CD4-positive, alpha-beta T cell treated with Interleukin-4 for 4 hours (primary cell): ENCODE results near the gene MAPK10.
"Not testable (repeated sequence)": the region's sequence is repeated elsewhere in the genome, so short reads cannot be mapped to it uniquely, and the experiment has no call there.

Experiments used
- DNase-seq: peaks from one replicate; pipeline ENCODE4 v3.0.0-alpha.2; 2020

MAPK10 gene

DNA sequence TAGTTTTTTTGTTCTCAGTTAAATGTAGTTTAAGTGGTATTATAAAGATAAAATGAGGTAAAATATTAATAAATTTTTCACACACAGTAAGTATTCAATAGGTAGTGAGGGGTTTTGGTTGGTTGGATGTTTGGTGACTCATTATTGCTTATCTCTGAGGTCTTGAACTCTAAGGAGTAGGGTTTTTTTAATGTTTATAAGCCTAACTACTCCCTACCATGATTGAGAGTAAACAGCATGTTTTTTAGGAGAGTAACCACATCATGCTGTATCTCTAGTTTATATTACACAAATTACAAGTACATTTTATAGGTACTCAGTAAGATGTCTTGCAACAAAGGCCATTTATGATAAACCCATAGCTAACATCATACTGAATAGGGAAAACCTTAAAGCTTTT is 181.6 kb downstream of the MAPK10 start:
- DNase-seq, result no peak

DNA sequence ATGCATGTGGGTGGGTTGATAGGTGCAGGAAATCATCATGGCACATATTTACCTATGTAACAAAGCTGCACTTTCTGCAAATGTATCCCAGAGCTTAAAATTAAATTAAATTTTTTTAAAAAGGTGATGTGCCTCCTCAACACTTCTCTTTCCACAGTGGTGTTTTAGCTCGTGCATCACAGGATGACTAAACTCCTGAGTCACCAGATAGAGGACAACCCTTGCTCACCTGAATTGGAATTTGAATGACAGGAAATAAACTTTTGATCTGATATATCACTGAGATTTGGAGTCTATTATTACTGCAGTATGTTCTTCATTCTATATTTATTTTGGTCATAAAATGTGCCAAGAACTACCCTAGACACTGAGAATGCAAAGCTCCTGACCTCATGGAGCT is 185.3 kb downstream of the MAPK10 start:
- DNase-seq, result no peak

DNA sequence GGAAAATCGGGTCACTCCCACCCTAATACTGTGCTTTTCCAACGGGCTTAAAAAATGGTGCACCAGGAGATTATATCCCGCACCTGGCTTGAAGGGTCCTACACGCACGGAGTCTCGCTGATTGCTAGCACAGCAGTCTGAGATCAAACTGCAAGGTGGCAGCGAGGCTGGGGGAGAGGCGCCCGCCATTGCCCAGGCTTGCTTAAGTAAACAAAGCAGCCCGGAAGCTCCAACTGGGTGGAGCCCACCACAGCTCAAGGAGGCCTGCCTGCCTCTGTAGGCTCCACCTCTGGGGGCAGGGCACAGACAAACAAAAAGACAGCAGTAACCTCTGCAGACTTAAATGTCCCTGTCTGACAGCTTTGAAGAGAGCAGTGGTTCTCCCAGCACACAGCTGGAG is 191.5 kb downstream of the MAPK10 start:
- DNase-seq, result not testable (repeated sequence)

DNA sequence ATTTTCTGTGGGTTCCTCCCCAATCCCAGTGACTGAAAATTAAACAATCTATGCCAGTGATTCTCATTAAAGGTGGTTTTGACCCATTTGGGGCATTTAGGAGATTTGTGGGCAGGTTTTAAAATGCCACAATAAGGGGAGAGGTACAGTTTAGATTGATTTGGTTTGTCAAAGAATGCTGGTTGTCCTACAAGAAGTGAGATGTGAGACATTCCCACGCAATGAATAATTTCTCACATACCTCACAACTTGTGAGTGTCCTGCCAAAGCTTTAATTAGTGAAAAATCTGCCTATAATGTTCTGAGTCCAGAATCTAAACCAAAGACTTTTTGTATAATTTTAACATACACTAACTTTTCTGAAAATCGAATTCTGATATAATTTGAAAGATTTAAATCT is 199.4 kb downstream of the MAPK10 start:
- DNase-seq, result no peak

DNA sequence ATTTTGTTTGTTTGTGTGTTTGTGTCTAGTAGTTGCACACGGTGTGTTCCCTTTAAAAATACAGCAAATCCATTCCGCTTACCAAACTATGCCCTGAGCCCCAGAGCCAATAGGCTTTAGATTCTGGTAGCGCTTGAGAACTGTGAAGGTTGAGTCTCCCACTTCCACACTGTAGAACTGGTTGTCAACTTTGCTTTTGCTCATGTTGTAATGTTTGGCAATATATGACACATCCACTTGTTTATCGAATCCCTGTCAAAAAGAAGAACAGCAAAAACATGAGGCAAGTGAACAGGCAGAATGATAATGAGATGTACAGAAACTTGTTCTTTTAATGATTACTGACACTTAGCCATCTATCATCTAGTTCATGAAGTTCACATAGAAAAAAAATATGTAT is 200.6 kb downstream of the MAPK10 start:
- DNase-seq, result no peak

DNA sequence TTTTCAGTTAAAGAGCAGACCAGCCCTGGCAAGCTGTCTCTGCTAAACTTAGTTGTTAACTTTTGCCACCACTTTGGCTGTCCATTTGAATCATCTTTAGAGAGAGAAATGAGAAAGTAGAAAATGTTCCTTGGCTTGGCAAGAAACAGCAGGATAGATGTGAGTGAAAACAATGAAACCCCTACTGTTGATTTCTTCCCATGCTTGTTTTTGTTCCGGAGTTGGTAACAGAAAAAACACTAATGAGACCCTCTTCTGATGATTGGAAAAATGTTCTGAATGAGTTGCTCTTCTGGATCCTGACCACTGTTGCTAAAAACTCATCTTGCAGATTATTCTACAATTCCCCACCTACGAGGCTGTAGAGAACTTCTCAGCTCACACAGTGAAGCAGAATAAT is 203.3 kb downstream of the MAPK10 start:
- no peak for DNase-seq

DNA sequence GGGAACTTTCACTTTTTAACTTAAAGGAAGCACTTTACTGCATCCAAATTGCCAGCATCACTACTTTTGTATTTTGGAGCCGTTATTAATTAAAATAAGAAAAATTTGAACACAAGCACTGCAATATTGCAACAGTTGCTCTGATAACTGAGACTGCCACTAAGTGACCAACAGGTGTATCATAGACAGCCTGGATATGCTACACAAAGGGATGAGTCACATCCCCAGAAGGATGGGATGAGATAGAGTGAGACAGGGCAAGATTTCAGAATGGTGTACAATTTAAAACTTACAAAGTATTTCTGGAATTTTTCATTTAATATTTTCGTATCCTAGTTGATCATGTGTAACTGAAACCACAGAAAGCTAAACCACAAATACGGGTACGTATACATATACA is 204.1 kb downstream of the MAPK10 start:
- DNase-seq, result no peak

DNA sequence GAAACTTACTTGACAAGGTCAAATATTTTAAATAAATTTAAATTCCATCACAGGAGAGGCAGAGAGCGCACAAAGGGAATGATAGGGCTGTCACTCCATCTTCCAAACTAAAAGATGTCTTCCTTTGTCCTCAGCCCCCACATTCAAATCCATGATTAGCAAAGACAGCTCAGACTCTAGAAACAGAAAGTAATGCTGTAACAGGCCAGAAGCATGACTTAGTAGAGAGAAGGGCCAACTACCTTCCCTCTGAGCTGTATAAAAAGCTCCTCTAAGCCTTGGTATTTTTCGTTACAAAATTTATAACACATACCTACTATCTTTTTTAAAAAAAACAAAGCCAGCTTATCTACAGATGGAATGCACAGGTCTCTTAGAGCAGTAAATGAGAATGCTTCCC is 207.4 kb downstream of the MAPK10 start:
- DNase-seq, result no peak

DNA sequence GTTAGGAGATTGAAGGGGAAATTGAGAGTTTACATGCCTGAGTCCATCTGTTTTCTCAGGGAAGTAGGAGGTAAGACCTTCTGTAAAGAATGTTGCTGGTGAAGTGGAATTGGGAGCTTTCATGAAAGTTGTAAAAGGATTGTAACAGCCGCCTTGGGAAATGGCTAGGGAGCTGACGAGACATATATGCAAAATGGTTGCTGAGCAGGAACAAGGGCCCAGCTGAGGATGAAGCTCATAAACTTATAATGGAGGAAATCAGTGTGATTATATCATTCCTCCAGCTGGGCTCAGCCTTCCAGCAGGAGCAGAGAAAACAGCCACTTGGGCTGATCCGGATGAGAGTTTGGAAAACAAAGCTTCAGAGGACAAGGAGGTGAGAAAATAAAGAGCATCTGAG is 208.7 kb downstream of the MAPK10 start:
- no peak for DNase-seq

DNA sequence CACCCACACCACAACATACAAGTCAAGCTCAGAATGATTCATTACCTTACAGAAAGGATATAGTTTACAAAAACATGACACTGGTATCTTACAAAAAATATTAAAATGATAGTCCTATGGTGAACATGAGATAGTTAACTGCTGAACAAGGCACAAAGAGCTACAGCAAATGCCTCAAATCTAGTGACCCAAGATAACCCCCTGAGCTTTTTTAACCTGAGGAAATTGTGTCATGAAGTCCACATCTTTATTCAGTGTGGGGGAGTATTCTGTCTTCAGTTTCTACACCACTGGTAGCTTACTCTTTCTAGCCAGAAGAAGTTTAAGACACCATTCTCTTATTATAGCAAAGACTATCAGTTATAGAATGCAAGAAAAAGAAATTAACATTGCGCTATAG is 218.7 kb downstream of the MAPK10 start:
- no peak for DNase-seq

DNA sequence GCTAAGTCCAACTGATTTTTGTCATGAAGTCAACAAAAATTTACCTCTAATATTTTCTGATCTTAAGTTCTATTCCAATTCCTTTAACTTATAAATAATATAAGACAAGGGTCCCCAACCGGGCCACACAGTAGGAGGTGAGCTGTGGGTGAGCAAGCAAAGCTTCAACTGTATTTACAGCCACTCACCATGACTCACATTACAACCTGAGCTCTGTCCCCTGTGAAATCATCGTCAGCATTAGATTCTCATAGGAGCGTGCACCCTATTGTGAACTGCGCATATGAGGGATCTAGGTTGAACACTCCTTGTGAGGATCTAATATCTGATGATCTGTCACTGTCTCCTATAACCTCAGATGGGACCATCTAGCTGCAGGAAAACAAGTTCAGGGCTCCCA is 227.4 kb downstream of the MAPK10 start:
- no peak for DNase-seq

DNA sequence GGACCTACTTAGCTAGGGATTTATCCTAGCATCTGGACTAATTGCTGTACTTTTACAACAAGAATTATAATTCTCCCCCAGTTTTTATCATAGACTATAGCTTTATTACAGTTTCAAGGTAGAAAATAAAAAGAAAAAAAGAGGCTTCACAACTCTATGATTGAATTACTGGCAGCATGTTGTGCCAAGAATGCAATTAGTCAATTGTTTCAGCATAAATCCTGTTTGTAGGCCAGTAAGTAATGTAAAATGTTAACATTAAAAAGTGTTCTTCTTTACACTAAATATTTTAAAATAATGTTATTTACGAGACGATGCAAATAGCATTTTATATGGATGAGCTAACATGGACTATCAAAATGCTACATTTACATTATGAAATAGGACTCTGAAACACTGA is 228.4 kb downstream of the MAPK10 start:
- DNase-seq, result no peak

DNA sequence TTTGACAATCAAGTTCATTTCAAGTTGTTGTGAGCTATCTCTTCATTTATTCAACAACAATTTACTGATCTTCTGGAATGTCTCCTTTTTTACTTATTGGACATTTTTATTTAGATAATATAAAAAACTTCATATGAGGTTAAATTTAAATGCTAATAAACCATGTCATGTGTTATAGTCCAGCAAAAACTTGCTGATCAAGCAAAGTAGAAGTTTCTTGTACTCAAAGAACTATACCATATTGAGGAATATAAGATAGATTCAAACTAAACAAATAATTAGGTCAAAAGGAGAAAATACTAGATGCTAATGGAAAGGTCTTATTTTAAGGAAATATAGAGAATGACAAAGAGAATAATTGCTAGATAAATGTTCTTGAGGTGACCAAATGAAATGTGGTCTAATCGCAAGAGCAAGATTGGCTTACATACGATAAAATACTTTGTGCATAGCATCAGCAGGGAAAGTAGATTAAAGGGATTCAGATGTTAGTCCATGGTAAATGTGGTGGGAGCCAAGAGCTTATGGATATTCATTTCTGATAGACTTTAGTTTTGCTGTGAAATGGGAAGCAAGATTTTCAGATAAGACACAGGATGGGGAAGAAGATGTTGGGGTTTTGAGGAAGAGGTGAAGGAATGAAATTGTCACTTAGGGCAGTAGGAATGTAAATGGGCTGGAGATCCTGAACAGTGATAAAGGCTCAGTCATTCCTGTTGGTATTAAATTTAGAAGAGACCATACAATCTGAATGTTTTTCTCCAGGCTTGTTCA is 229.5 kb downstream of the MAPK10 start:
- no peak for DNase-seq

DNA sequence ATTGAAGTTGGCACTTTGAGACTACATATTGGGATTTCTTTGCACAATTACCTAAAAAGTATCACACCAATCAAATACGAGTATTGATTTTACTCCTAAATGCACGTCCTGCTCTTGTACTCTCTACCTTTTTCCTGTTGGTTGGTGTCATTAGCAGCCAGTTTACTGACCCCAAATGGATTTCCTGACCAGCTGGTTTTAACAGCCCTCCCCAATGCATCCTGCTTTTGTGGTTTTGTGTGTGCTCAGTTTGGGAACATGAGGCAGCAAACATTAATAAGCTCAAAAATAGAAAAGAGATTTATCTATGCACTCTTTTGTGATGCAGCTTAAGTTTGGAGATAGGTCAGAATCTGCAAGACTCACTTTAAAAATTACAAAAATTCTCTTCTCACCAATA is 230.3 kb downstream of the MAPK10 start:
- DNase-seq, result no peak

DNA sequence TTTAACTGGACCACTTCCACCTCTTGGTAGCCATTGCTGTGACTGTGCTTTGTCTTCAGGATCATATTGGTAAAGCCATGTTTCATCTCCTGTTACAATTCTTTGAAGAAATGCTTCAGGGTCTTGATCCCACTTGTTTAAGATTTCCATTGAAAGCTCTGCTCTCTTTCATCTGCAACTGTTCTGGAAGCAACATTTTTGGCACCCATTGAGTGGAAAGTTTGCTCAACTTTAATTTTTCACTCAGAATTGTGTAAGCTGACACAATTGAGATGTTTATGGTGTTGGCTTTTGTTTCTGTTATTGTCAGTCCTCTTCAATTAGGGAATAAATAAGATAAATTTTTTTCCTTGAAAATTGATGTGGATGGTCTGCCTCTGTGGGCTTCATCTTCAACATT is 237.4 kb downstream of the MAPK10 start:
- DNase-seq, result no peak

DNA sequence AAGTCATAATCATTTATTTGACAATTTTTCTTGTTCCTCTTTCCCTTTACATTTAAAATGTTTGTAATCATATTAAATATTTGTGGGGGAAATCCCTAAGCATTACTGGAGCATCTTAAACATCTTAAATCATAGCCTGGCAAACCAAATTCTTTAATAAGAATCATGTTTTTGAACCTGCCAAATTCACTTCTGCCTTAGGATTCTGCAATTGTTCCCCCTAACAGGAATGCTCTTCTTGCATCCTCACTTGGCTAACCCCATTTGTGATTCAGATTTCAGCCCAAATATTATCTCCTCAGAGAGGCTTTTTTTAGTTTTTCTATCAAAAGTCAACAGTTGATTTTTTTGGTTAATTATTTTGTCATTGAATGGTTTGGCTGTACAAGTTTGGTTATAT is 241.1 kb downstream of the MAPK10 start:
- no peak for DNase-seq

DNA sequence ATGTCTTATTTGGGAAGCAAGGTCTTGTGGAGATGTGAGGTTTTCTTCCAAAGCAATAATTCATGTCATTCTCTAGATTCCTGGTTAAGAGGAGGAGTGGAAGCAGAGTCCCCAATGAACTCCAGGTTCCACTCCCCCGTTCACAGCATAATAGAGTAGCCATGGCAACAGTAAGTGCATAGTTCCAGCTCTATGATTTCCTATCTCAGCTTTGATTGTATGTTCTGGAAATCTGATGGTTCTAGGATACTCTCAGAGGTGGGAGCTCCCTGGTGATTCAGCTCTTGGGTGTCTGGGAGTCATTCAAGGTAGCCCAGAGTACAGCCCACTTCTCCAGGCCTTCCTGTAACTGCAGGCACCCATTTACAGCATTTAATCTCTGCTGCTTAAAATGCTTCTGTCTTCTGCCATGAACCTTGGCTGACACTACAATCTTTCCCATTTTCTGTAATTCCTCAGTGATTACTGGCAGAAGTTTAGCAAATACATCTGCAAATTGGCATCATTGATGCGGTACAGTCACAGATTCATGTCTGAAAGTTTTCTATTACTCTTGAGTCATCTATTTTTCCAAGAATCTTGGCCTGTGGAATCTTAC is 242.0 kb downstream of the MAPK10 start:
- no peak for DNase-seq

DNA sequence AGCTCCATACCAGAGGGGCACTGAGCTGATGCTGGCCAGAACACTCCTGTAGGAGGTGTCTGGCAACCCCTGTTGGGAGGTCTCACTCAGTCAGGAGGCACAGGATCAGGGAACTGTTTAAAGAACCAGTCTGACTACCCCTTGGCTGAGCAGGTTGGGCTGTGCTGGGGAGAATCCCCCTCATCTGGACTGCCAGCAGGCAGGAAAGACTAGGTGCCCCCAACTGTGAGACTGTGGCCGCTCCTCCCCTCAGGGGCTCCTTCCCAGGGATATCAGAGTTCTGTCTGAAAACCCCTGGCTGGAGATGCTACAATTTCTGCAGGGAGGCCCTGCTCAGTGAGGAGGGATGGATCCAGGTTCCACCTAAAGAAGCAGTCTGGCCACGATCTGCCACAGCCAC is 245.3 kb downstream of the MAPK10 start:
- DNase-seq, result no peak

DNA sequence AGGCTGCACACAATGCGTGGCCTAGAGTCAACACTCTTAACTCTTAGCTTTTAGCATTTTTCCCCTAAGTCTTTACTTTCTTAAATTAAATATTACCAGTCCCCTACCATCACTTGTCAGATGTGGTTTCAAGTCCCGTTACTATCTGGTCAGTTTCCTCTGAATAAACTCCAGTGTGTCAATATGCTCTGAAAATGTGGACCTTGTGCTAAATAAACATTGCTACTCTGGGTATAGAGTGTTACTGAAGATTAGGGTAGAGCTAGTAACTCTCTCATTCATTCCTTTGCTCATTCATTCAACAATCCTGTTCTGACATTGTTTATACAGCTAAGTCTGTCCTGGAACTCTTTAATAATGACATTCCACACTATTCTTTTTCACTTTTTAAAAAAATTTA is 251.0 kb downstream of the MAPK10 start:
- DNase-seq, result no peak

DNA sequence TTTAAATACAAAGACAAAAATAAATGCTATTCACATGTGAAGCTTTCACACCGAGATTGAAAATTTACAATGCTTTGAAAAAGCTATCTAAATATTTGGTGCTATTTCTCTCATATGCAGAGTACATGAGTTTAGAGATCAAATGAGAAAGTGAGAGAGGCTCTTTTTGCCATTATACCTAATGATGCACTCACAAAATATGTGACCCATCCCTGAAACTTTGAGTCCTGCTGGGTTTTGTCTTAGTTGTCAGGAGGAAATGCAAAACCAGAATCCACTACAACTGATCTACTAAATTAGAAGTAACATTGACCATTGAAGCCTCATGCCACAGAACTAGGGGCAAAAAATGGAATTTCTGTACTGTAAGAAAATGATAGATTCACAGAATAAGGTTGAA is 251.7 kb downstream of the MAPK10 start:
- no peak for DNase-seq

DNA sequence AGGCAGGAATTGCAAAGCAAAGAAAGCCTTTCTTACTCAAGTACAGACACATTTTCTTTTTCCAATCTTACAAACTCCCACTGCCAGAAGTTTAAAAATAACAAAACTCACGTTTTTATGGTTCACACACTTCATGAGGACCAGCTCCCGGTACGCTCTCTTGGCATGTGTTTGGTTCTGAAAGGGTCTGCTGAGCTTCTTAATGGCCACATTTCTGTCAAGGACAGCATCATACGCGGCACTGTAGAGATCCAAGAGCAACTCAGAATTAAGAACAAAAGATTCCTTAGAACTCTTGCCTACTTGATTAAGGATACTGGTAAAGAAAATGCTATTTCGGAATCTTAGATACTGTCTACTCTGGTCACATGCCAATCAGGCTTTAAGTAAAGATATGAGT is 252.7 kb downstream of the MAPK10 start:
- DNase-seq, result no peak

DNA sequence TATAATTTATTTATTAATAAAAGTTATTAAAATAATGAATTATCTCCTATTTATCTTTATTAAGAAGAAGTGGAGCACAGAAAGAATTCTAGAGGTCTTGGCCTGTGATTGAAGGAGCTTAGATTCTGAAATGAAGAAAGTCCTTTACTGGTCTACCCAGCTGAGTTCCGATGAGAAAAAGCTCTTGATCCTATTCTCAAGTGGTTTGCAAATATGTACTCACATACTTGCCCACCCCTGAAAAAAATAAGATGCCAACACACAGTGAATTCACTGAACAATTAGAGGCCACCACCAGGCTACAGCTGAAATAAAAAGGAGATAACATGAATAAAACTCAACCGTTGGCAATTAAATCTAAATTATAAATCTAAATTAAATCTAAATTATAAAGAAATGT is 253.4 kb downstream of the MAPK10 start:
- DNase-seq, result no peak

DNA sequence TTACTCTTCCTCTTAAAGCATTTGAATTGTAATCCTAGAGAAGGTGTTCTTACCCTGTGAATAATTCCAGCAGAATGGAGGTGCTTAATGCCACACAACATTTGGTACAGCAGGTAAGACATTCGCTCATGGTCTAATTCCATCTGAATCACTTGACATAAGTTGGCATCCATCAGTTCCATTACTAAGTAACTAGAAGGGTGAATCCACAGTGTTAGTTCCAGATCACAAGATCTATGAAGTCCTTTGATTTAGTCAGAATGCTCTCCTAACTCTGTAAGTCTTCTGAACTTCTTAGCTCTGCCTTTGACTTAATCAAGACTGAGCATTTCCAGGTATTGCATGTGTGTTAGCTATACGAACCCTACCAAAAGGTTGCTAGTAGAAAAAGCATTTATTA is 258.0 kb downstream of the MAPK10 start:
- no peak for DNase-seq

DNA sequence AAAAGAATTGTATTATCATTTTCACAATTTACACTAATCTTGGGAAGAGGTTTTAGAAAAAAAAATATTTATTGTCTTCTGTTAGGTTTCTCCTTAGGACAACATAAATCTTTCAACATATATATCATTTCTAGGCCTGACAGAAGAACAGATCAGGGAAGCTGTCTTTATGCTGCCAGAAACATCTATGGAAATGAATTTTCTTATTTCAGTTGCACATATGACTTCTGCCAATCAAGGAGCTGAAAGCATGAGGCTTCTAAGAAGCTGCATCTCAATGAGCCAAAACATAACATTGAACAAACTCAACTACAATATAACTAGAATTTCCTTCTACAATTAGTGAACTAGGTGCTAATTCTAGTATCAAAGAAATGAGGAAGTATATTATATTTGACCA is 258.4 kb downstream of the MAPK10 start:
- DNase-seq, result no peak

DNA sequence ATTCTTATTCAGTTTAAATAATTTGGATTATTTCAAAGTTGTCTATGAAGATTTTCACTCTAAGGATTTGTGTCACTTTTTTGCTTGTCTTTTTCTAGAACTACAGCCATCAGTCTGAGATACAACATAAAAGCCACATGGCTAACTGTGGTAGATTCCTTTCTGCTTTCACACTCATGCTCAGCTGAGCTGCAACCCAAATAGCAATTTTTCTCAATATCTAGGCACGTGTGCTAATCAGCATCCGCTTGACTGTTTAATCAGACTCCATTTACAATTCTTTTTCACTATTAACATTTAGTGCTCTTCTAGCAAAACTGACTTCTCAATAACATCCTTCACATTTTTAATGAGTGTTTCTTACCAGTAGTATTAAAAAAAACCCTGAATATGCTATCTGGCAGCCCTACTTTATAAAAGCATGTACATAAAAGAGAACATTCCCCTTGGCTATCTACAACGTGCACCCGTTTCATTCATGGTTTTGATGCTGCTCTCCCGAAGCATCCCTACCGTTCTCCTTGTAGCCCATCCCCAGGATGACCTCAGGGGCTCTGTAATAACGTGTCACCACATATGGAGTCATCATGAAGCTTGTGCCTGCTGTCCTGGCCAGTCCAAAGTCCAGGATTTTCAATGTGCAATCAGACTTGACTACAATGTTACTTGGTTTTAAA is 259.2 kb downstream of the MAPK10 start:
- no peak for DNase-seq
